ENCODE results near the gene GPC5.

GPC5 gene

DNA sequence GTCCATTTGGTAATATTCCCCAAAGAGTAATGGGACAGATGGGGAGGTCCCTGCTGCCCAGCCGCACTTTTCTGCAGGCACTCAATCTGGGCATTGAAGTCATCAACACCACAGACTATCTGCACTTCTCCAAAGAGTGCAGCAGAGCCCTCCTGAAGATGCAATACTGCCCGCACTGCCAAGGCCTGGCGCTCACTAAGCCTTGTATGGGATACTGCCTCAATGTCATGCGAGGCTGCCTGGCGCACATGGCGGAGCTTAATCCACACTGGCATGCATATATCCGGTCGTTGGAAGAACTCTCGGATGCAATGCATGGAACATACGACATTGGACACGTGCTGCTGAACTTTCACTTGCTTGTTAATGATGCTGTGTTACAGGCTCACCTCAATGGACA is 295.0 kb downstream of the GPC5 start:
- H3K4me3 ChIP-seq (ENCODE audit: low read depth, low read length) = no peak overlapping the region
- in situ Hi-C loops (cut with HindIII; ENCODE audit: low sequenced_read_pairs) = no loop called here
- TF ChIP-seq, protein P1, sequence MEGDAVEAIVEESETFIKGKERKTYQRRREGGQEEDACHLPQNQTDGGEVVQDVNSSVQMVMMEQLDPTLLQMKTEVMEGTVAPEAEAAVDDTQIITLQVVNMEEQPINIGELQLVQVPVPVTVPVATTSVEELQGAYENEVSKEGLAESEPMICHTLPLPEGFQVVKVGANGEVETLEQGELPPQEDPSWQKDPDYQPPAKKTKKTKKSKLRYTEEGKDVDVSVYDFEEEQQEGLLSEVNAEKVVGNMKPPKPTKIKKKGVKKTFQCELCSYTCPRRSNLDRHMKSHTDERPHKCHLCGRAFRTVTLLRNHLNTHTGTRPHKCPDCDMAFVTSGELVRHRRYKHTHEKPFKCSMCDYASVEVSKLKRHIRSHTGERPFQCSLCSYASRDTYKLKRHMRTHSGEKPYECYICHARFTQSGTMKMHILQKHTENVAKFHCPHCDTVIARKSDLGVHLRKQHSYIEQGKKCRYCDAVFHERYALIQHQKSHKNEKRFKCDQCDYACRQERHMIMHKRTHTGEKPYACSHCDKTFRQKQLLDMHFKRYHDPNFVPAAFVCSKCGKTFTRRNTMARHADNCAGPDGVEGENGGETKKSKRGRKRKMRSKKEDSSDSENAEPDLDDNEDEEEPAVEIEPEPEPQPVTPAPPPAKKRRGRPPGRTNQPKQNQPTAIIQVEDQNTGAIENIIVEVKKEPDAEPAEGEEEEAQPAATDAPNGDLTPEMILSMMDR (IDR thresholded peaks at IDR 0.05; ENCODE audit: low read depth, low read length) = no peak
- DNase-seq (ENCODE audit: low read depth, low spot score) = no peak

DNA sequence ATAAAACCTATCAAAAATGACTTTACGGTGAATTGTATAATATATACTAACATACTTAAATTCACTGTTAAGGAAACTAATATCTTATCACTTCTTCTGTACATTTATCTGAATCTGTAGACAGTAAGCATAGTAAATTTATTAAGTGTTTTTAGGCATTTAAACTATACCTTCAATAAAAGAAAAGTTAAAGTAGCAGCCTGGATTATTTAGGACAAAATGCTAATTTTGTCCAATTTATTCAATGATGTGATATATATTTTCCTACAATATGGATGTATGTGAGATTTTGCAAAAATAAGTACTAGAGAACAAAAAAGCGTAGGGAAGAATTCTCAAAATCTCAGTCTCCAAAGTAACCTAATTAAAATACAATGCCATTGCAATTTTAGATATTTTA is 299.9 kb downstream of the GPC5 start:
- DNase-seq (ENCODE audit: low read depth, low spot score) = no peak
- TF ChIP-seq, protein P1 (IDR thresholded peaks at IDR 0.05; ENCODE audit: low read depth, low read length) = no peak
- in situ Hi-C loops (cut with HindIII; ENCODE audit: low sequenced_read_pairs) = no loop called here
- no peak overlapping the region for H3K4me3 ChIP-seq (ENCODE audit: low read depth, low read length)

DNA sequence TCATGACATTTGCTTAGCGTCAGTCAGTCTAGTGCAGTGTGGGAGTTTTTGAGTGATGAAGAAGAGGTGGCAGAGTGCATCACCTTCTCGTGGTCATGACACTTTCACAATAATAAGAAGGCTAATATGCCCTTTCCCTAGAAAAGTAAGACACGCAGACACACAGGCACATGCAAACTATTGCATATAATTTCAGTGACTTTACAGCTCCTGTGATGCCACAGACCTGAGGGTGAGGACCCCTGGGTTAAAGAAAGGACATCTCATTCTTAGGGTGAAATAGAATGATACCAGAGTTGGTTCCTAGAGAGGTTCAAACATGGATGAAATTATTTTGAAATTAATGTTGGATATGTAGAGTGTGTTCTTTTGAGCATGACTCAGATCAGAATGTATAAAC is 300.3 kb downstream of the GPC5 start:
- in situ Hi-C loops (cut with HindIII; ENCODE audit: low sequenced_read_pairs) = no loop called here
- DNase-seq (ENCODE audit: low read depth, low spot score) = no peak
- TF ChIP-seq, protein P1 (IDR thresholded peaks at IDR 0.05; ENCODE audit: low read depth, low read length) = no peak
- H3K4me3 ChIP-seq (ENCODE audit: low read depth, low read length) = no peak overlapping the region

DNA sequence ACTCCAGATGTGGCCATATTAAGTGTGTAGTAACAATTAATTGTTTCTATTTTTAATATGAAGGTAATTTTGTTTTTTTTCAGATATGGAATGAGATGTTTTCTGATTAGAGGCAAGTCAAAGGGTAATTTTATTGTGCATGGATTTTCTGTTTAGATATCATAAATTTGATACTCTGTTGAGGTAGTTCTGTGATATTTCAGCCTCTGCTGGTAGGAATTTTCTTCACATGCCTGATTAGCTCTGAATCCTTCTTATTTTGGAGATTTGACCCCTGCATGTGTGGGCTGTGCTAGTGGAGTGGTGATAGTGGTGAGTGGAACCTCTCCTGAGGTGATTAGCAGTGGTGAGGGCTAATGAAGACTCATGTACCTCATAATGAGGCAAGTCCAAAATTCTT is 301.4 kb downstream of the GPC5 start:
- DNase-seq (ENCODE audit: low read depth, low spot score) = no peak
- TF ChIP-seq, protein P1 (IDR thresholded peaks at IDR 0.05; ENCODE audit: low read depth, low read length) = no peak
- in situ Hi-C loops (cut with HindIII; ENCODE audit: low sequenced_read_pairs) = no loop called here
- no peak overlapping the region for H3K4me3 ChIP-seq (ENCODE audit: low read depth, low read length)

DNA sequence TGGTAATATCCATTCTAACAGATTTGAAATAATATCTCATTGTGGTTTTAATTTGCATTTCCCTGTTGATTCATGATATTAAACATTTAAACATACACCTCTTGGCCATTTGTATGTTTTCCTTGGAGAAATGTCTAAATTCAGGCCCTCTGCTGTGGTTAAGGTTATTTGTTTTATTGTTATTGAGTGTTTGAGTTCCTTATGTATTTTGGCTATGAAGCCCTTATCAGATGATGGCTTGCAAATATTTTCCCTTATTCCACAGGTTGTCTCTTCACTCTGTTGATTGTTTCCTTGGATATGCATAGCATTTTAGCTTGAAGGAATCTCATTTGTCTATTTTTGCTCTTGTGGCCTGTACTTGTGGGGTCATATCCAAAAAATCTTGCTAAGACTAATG is 303.6 kb downstream of the GPC5 start:
- no peak overlapping the region for H3K4me3 ChIP-seq (ENCODE audit: low read depth, low read length)
- TF ChIP-seq, protein P1 (IDR thresholded peaks at IDR 0.05; ENCODE audit: low read depth, low read length) = no peak
- no peak for DNase-seq (ENCODE audit: low read depth, low spot score)
- in situ Hi-C loops (cut with HindIII; ENCODE audit: low sequenced_read_pairs) = no loop called here

DNA sequence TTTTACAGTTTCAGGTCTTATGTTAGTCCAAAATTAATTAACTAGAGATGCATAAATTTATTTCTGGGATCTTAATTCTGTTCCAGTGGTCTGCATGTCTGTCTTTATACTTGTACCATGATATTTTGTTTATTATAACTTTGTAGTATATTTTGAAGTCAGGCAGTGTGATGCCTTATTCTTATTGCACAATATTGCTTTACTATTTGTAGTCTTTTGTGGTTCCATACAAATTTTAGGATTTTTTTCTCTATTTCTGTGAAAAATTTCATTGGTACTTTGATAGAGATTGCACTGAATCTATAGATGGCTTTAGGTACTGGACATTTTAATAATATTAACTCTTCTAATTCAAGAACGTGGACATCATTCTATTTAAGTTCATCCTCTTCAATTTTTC is 304.0 kb downstream of the GPC5 start:
- in situ Hi-C loops (cut with HindIII; ENCODE audit: low sequenced_read_pairs) = no loop called here
- H3K4me3 ChIP-seq (ENCODE audit: low read depth, low read length) = no peak overlapping the region
- no peak for DNase-seq (ENCODE audit: low read depth, low spot score)
- TF ChIP-seq, protein P1 (IDR thresholded peaks at IDR 0.05; ENCODE audit: low read depth, low read length) = no peak

DNA sequence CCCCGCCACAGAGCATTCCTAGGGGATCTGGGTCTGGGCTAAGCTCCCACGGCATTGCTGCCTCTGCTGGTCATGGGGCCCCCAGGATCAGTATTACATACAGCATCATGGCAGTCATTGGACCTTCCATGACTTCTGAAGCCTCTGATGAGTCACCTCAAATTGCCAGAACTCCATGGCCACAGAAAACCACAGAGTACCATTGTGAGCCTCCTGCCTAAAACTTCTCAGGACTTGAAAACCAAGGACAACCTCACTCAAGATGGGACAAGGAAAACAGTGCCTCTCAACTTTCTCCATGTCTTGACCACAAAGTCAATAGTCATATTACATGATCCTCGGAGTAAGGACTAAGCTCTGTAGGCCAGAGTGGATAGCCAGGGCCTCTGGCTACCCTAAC is 306.0 kb downstream of the GPC5 start:
- peak; percentile 7 for DNase-seq (ENCODE audit: low read depth, low spot score)
- in situ Hi-C loops (cut with HindIII; ENCODE audit: low sequenced_read_pairs) = no loop called here
- TF ChIP-seq, protein P1 (IDR thresholded peaks at IDR 0.05; ENCODE audit: low read depth, low read length) = no peak
- H3K4me3 ChIP-seq (ENCODE audit: low read depth, low read length) = no peak overlapping the region
